Measurements from ENCODE around the gene RNF144A.

RNF144A gene

DNA sequence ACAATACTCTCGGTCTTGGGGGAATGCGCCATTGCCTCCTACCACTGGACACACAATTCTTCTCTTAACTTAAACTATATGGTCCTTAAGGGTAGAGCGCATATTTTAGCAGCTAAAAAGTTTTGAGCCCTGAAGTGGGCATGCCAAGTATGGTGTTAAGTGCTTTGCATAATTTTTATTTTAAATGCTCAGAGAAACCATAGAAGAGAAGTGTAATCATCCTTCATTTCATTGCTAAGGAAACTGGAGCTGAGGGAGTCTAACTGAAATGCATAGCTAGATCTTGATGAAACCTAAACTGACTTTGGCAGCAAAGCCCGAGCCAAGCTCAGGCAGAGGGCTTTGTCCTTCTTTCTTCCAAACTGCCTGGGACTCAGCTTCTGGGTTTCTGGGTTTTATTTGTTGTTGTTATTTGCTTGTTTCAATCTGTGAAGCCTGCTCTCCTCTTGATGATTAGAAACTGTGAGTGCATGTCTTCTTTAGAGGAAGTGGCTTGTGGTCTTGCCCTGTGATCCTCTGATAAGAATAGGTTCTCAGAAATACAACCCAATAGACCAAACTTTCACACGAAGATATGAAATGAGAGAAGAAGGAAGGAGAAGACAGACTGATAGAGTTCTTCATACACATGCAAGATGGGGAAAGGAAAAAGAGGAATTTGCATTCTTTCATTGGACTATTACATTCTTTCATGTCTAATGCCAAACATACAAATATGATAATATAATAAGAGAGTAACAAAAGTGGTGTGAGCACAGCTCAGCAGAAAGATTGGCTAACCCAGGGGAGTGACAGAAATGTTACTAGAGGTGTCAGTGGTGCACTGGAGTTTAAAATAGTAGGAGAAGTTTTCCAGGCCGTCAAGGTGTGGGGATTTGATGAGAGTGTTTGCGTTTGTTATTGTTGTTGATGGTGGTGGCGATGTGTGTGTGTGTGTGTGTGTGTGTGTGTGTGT, 7.5 kb upstream of the RNF144A start:
- DNase-seq, result no peak

DNA sequence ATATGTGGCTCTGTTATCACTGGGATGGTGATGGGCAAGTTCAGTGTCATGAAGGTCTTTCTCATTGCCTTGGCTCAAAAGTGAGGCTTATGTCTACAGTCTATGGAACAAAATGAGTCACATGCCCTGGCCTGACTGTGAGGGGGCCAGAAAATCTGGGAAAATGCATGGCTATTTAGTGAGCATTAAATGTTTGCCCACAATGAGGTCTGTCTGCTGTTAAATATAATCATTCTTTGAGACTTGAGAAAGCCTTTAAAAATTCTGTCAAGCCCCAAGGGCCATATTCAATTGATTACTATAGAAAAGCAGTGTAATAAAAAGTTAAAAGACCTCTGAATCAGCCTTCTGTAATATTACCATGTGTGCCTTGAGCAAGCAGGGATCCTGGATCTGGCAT, 5.5 kb upstream of the RNF144A start:
- no peak for DNase-seq

DNA sequence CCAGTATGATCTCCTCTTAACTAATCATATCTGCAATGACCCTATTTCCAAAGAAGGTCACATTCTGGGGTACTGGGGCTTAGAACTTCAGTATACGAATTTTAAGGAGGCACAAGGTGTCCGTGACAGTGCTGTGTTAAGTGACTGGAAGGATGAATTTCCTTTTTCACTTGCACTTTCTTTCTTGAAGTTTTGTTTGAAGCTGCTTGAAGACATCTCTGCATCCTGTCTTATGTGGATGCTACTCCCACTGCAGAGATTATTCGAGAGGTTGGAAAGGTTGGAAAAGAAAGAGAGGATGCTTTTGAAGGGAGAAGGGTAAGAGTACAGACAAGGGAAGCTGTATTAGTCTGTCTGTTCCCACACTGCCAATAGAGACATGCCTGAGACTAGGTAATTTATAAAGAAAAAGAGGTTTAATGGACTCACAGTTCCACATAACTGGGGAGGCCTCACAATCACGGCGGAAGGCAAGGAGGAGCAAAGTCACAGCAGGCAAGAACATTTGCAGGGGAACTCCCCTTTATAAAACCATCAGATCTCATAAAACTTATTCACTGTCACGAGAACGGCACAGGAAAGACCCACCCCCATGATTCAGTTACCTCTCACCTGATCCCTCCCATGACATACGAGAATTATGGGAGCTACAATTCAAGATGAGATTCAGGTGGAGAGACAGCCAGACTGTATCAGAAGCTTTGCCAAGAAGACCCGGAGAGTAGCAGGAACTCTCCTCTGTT, 3.6 kb upstream of the RNF144A start:
- no peak for DNase-seq

DNA sequence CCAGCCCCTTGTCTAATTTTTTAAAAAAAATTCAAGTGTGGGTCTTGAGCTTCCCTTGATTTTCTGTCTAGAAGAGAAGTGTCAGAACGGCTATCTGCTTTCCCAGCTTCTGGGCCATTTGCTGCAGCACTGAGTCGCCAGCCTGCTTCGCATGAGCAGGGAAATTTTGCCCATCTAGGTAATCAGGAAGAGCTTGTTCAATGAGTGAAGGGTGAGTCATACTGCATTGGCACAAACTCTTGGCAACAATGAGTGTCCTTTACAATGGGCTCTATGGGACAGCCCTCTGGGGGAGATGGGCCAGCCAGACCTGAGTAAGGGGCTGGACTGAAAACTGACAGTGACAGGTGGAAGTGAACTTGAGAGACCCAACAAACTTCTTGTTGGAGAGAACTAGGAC, 2.4 kb upstream of the RNF144A start:
- DNase-seq, result no peak

DNA sequence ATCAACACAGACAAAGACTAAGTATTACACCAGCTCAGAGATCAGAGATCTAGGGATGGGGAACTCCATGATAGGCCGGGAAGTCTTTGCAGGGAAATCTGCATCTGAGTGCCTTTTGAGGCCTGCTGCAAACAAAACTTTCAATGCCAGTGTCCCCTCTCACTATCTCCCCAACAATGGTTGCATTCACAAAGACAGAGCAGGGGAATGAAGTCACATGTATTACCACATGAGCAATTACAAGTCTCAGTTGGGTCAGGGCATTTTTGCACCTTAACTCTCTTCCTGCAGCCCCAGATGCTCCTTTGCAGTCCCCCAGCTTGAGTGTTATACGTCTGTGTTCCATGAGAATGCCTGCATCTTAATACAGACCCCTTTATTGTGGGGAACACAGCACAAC, 1.8 kb upstream of the RNF144A start:
- no peak for DNase-seq

DNA sequence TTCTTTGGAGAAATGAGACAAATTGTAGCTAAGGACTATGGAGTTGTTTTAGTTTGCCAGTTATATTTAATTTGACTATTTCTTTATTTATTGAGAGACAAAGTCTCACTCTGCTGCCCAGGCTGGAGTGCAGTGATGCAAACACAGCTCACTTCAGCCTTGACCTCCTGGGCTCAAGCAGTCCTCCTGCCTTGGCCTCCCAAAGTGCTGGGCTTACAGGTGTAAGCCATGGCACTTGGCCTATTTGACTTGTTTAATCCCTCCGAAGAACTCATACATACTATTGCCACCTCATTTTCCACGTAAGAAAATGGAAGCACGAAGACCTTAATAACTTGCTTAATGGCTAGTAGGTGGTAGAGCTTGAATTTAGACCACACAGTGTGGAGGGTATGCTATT, 988 bp upstream of the RNF144A start:
- no peak for DNase-seq

DNA sequence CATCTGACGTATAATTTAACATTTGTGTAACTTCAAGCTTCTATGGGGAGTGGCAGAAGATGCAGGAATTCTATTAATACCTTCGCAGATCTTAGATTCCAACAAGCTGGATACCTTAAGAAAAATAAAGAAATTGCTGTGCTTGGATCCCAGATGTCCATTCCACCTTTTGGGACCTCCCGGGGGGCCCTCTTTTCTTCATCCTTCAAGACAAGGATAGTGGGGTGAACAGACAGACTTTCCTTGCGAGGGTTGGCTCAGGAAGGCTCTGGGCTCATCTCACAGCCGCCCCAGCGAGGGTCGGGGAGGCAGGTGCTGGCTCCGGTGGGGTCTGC, 509 bp upstream of the RNF144A start:
- no peak for DNase-seq

DNA sequence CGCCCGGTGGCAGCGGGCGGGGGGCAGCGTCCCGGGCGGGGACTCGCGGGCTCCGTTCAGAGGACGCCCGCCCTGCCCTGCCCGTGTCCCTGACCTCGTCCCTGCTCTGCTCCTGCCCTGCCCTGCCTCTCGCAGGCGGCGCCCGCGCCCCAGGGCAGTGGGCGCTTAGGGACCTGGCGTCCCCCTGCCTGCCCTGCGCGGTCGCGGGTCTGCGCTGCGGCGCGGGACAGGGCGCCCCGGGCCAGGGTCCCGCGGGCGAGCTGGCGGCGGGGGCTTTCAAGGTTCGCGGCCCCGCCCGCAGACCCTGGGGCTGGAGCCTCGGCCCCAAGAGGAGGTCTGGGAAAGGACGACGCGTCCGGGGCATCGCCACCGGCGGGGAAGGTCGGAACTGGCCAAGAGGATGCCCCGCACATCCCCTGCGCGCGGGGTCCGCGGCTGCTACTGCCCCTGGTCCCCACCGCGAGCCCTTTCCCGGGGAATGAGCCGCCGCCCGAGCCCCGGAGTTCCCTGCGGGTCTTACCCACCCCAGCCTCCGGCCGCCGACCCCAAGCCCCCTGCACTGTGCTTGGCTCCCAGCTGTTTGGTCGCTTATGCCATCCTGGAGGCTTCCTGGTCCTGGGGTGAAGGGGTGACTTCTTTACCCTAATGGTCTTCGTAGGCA, 679 bp downstream of the RNF144A start:
- DNase-seq, result no peak

DNA sequence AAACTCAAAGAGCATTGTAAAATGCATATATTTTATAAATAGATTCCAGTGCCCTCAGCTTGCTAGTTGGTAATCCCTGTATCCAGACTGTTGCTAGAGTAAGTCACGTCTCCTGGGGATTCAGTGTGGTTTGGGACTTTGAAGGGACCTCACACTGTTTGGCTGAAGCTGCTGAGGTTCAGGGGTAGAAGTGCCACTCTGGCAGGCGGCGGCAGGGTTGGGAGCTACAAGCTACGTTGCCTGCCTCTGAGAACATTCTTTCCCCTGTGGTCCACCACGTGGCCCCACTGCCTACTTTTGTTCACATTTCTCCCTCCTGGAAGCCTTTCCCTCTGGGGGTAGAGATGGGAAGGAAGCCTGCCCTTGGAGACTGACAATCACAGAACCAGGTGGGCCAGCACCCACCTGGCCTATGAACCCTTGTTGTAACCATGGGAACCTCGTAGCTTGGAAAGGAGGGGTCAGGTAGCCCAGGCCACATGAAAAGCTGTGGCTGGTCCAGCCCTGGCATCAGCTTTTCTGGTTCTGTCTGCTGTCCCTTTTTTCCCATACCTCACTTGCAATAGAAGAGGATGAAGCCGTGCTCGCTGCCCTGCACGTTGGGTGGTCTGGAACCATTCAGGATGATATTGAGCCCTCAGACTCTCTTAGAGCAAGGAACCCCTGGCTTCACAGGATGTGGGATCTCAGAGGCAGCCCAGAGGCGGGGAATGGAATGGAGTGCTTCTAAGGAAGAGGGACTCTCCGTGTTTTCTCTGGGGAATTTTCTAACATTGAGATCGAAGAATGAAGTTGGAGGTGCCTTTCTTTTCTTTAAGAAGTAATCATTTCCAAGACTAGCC, 2.9 kb downstream of the RNF144A start:
- DNase-seq, result no peak

DNA sequence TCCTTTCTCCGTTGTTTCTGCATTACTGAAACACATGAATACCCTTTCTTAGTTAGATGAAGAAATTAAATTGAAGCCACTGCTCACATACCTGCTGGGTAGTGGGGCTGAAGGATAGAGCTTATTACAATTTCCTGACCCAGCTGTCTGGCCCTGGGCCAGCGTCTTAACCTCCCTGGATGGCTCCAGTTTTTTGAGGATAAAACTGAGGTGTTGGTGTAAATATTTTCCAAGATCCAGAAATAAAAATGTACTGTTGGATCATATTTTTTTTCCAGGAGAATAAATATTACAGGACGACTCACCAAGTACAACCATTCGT, 3.5 kb downstream of the RNF144A start:
- no peak for DNase-seq

DNA sequence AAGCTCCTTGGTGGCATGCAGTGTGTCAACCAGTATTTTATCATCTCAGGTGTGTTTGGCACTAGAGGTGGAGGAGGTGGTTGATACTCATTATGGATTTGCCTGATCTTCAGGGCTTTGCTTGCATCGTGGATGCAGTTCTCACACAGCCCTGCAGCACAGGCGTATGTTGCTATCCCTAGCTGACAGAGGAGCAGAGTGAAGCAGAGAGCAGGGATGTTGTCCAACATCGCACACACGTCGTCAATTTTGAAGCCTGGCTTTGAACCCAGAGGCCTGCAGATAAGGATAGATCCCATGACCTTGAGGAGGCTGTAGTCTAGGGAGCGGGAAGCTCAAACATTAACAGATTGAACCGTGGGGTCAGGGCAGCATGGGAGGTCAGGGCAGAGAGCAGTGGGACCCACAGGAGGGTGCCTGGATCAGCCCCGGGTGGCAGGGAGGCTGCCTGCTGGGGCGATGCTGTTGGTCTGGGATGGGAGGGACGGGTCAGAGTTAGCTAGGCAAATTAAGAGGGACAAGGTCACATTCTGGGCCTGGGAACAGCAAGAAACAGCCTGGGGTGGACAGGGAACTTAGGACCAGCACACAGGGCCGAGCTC, 4.2 kb downstream of the RNF144A start:
- DNase-seq, result no peak

DNA sequence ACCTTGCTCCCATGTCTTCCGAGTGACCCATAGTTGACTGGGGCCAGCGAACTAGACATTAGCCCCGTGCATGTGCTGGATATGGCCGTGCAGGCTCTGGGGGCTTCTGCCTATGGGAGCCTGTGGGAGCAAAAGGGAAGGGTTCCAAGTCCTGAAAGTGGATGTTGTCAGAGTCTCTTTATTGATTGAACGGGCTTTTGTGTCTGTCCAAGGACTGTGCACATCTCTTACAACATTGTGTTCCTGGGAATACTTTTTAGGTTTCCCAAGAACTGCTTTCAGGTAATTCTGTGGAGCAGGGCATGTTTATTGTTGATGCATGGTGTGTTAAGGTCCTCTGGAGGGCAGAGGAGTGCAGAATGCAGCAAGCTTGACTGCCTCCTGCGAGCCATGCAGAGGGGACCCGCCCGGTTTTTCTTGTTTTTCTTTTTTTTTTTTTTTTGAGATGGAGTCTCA, 5.0 kb downstream of the RNF144A start:
- DNase-seq, result no peak

DNA sequence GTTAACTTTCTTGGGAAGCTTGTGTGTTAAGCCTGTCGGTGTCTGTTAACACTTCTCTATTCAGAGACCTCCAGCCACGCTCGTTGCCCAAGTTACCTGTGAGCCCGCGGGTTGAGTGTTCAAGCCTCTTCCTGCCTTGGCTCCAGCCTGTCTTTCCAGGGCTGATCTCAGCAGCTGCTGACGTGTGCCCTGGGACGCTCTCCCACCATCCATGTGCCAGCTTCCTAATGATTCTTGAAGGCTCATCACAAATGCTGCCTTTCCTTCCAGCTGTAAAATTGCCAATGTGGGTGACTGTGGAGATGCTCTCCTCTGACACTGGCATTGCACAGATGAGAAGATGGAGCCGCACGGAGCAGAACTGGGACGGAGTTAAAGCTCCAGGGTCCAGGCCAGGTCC, 6.1 kb downstream of the RNF144A start:
- DNase-seq, result no peak

DNA sequence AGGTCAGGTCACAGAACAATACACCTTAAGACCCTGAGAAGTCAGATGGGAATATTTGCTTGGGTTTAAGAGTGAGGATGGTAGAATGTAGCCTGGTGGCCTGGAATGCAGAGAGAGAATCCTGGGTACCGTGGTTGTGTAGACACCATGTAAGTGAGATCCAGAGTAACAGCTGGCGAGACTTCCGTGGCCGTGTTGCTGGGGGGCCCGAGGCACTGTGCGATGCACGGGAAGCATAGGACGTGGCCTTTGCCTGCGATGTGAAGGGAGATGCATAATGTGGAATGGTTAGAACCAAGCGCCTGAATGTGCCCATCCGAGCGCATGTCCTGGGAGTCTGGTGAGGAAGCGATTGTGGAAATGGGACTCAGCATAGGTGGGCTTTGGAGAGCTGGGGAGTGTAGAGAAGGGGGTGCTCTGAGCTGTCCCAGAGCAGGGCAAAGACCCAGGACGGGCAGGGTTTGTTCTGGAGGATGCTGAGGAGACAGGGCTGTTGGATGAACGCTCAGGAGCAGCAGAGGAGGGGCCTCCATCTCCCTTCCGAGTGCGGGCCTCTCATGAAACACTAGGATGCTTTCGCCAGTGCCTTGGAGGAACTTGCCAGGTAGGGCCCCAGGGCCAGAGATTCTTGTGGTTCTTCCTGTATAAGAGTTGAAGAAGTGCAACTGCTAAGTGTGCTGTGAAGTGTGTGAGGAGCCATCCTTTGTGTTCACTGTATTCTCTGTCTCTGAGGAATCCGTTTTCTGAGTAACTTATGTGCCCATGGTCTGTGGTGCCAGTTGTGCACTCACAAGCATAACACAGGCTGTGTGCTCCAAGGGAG, 7.1 kb downstream of the RNF144A start:
- DNase-seq, result no peak

DNA sequence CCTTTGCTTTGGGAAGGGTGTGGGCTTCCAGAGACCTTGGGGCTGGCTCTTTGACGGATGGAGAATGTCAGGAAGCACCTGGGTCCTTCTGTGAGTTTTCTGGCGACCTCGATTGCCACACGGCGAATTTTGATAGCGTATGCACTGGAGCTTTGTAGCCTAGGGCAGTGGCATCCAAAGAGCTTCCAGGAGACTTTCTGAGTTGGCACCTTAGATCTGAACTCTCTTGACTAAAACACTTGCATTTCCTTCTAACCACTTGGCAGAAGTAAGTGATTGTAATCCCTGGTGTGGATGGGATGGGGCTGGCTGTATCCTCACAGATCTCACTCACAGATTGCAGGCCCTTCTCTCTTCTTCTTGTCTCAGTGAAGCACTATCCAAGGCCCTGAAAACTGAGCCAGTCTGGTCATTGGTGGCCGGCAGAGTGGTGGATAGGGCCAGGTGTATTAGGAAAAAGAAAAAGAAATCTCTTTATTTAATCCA, 7.8 kb downstream of the RNF144A start:
- no peak for DNase-seq

DNA sequence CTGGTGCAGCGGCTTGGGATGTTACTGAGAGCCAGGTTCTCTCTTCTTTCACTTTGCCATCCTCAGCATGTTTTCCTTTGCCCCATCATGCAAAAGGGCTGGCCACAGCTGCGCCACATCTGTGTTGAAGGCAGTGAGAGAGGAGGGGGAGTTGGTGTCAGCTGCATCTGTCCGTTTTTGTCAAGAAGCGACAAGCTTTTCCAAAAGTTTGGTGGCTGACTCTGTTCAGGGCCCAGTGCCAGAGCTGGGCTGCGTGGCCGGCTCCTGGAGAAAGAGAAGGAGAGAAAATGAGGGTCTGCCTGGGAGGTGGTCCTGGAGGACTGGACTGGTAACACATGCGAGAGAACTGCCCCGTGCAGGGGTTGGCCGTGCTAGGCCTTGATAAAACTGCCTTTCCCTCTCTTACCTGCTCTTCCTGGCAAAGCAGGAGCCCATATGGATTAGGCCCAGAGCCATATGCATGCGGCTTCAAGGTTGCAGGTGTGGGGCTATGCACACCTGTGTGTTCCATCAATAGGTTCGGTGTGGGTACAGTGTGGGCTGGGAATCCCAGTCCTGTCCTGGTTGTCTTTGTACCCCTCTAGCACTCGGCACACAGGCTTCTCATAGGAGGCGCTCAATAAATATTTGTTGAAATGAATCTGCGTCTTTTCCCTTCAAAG, 9.0 kb downstream of the RNF144A start:
- DNase-seq, result no peak

DNA sequence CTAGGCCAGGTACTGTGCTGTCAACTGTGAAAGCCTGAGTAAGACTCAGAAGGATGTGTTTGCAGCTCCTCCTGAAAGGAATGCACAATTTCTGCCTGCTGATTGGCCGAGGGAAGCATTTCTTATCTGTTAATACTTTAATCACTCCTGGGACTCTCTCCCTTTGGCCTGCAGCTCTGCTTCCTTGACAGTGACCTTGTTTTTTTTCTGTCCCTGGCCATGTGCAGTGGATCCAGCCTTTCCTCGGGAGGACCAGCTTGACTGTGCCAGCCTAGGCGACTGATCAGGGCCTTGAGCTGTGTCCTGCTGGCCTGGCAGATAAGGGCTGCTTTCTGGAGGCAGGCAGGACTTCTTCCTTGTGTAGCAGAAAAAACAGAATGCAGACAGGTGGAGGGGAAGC, 10.0 kb downstream of the RNF144A start:
- no peak for DNase-seq

DNA sequence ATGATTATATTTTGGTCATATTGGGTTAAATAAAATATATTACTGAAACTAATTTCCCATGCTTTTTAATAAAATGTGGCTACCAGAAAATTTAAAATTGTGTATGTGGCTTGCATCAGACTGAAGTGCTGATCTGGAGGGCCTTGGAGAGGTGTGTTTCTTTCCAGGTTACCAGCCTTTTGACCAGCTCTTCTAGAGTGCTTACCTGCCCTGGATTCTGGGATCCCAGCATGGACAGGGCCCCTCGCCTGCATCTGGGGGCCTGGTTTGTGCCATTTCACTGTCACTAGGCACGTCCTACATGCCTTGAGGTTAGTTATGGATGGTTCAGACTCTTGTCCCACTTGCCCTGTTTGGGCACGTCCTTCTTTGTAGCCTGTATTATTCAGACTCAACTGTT, 10.5 kb downstream of the RNF144A start:
- DNase-seq, result no peak

DNA sequence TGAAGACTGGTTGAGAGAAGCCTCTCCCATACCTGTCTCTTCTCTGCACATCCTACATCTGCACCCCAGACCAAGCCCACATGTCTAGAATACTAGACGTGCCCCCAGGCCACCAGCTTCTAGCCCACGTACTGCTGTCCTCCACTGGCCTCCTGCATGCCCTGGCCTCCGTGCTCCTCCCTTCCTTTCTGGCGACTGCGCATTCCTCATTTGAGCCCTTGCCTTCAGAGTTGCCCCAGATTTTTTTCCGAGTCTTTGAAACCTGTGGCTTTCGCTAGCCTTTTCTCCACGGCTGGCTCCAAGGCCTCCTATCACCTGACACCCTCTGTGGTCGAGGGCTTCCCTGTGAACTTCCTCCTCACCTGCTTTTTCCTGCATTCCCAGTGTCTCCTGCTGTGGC, 11.2 kb downstream of the RNF144A start:
- DNase-seq, result no peak

DNA sequence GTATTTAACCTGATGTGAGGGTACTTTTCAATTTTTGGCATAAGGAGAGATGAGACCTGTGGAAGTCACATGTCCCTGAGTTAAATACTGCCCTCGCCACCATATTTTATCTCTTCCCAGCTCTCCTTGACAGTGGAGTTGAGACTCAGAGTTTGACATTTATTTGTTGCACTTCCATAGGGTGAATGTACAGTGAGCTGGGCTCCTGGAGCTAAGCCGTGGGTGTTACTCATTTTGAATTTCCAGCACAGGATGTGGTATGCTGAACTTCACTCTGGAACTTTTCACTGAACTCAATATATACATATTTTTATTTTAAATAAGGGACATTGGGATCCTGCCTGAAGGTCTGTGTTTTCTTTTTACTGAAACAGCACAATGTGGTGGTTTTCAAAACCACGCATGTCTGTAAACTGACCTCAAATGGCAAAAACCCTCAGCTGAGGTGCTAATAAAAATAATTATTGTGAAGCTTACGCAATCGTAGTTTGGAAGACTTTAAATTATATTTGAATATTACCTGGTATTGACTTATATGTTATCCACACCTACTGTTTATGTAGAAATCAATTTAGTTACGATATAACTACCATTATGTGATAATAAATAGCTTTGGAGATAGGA, 12.1 kb downstream of the RNF144A start:
- no peak for DNase-seq

Measured in NCI-H187 (cell line).